Astrocyte (in vitro differentiated cells and primary cell): ENCODE results near the gene CISD3. TPM values are rescaled to one million over a fixed set of nuclear protein-coding genes. Genes with fewer than 3 reads are reported as not detected.

Experiments used
- DNase-seq: peaks from one replicate; pipeline ENCODE4 v3.0.0-alpha.2; 2010; ENCODE audit warnings: low read depth
- FAIRE-seq: peaks from 2 replicates; lab custom pipeline; 2011; peaks lifted over from hg19 to GRCh38; lab: Jason Lieb, UNC
- H2AFZ ChIP-seq: 2 replicates; pipeline ENCODE4 v1.6.0; 2012; ENCODE audit warnings: low read depth, low read length, inconsistent platforms
- H3K27ac ChIP-seq: 2 replicates; pipeline ENCODE4 v1.5.1; 2011; ENCODE audit warnings: low read depth, low read length, inconsistent platforms
- H3K27me3 ChIP-seq: 2 replicates; pipeline ENCODE4 v1.6.0; 2011; ENCODE audit warnings: low read length, inconsistent platforms; ENCODE audit not compliant: insufficient read depth
- H3K36me3 ChIP-seq: 2 replicates; pipeline ENCODE4 v1.5.1; 2011; ENCODE audit warnings: low read length, inconsistent platforms; ENCODE audit not compliant: insufficient read depth
- H3K4me1 ChIP-seq: 2 replicates; pipeline ENCODE4 v1.5.1; 2011; ENCODE audit warnings: low read length, inconsistent platforms; ENCODE audit not compliant: insufficient read depth
- H3K4me2 ChIP-seq: 2 replicates; pipeline ENCODE4 v1.6.0; 2012; ENCODE audit warnings: low read length, inconsistent platforms
- H3K4me3 ChIP-seq: 2 replicates; pipeline ENCODE4 v1.5.1; 2011; ENCODE audit warnings: low read depth, mild to moderate bottlenecking, low read length, inconsistent platforms; ENCODE audit not compliant: insufficient read depth
- H3K79me2 ChIP-seq: 2 replicates; pipeline ENCODE4 v1.6.0; 2012; ENCODE audit warnings: mild to moderate bottlenecking, low read length, inconsistent platforms; ENCODE audit not compliant: insufficient read depth
- H3K9ac ChIP-seq: 2 replicates; pipeline ENCODE4 v1.6.0; 2012; ENCODE audit warnings: mild to moderate bottlenecking, low read length, inconsistent platforms
- H3K9me3 ChIP-seq: 2 replicates; pipeline ENCODE4 v1.5.1; 2012; ENCODE audit warnings: low read depth, mild to moderate bottlenecking, low read length, inconsistent platforms; ENCODE audit not compliant: insufficient read depth
- H4K20me1 ChIP-seq: 2 replicates; pipeline ENCODE4 v1.6.0; 2012; ENCODE audit warnings: low read length, inconsistent platforms; ENCODE audit not compliant: insufficient read depth
- H3K27ac Mint-ChIP-seq: one replicate; pipeline ENCODE4 v1.8.0; 2021; ENCODE audit warnings: mild to moderate bottlenecking, mixed read lengths; ENCODE audit not compliant: unreplicated experiment
- H3K27me3 Mint-ChIP-seq: one replicate; pipeline ENCODE4 v1.8.0; 2021; ENCODE audit warnings: low read depth, mixed read lengths; ENCODE audit not compliant: unreplicated experiment
- H3K36me3 Mint-ChIP-seq: one replicate; pipeline ENCODE4 v1.8.0; 2021; ENCODE audit warnings: low read depth, mixed read lengths; ENCODE audit not compliant: unreplicated experiment
- H3K4me1 Mint-ChIP-seq: one replicate; pipeline ENCODE4 v1.8.0; 2021; ENCODE audit warnings: low read depth, mixed read lengths; ENCODE audit not compliant: unreplicated experiment
- H3K4me3 Mint-ChIP-seq: one replicate; pipeline ENCODE4 v1.8.0; 2021; ENCODE audit warnings: mild to moderate bottlenecking, moderate library complexity, mixed read lengths; ENCODE audit not compliant: unreplicated experiment
- H3K9me3 Mint-ChIP-seq: one replicate; pipeline ENCODE4 v1.8.0; 2021; ENCODE audit warnings: mild to moderate bottlenecking, mixed read lengths; ENCODE audit not compliant: unreplicated experiment
- EZH2 ChIP-seq: IDR thresholded peaks from 2 replicates; pipeline ENCODE4 v1.6.1; 2012; ENCODE audit warnings: mild to moderate bottlenecking, low read length, inconsistent platforms; ENCODE audit not compliant: insufficient read depth
- total RNA-seq: library from RNA; stranded (reverse); gene quantifications from 2 replicates; pipeline ENCODE4 v1.2.1, GENCODE V29; 2021
- TF ChIP-seq, protein P1 (sequence below): IDR thresholded peaks from 2 replicates; pipeline ENCODE4 v1.5.1; 2011; ENCODE audit warnings: low read depth, mild to moderate bottlenecking, inconsistent platforms, low read length, moderate library complexity; ENCODE audit not compliant: insufficient read depth

CISD3 gene
- total RNA-seq, 1 donor from 2014 or later: 12.0 TPM

GRCh38 chr17:38741921-38742410, 11.8 kb downstream of the CISD3 start:
- peaks cover 11% of the 10 kb centered on the region for H3K36me3 ChIP-seq
- peaks cover 2% of the 10 kb centered on the region for H3K9me3 Mint-ChIP-seq
- peak overlapping the region; percentile 50 for H3K27ac ChIP-seq
- no peak for FAIRE-seq
- H3K27me3 ChIP-seq: no peaks in the 10 kb centered on the region
- H3K27me3 Mint-ChIP-seq: no peaks in the 10 kb centered on the region
- H3K4me1 Mint-ChIP-seq: peaks cover 35% of the 10 kb centered on the region
- TF ChIP-seq EZH2: no peak
- TF ChIP-seq, protein P1, sequence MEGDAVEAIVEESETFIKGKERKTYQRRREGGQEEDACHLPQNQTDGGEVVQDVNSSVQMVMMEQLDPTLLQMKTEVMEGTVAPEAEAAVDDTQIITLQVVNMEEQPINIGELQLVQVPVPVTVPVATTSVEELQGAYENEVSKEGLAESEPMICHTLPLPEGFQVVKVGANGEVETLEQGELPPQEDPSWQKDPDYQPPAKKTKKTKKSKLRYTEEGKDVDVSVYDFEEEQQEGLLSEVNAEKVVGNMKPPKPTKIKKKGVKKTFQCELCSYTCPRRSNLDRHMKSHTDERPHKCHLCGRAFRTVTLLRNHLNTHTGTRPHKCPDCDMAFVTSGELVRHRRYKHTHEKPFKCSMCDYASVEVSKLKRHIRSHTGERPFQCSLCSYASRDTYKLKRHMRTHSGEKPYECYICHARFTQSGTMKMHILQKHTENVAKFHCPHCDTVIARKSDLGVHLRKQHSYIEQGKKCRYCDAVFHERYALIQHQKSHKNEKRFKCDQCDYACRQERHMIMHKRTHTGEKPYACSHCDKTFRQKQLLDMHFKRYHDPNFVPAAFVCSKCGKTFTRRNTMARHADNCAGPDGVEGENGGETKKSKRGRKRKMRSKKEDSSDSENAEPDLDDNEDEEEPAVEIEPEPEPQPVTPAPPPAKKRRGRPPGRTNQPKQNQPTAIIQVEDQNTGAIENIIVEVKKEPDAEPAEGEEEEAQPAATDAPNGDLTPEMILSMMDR: no peak
- H3K4me3 ChIP-seq: no peak overlapping the region
- peaks cover 28% of the 10 kb centered on the region for H3K4me1 ChIP-seq
- H2AFZ ChIP-seq: no peak overlapping the region
- H4K20me1 ChIP-seq: peaks cover 89% of the 10 kb centered on the region
- H3K9me3 ChIP-seq: no peaks in the 10 kb centered on the region
- H3K4me2 ChIP-seq: peak overlapping the region; percentile 54
- no peak for DNase-seq
- peak overlapping the region; percentile 70 for H3K27ac Mint-ChIP-seq
- peaks cover 7% of the 10 kb centered on the region for H3K36me3 Mint-ChIP-seq
- H3K9ac ChIP-seq: peak overlapping the region; percentile 53
- peaks cover 82% of the 10 kb centered on the region for H3K79me2 ChIP-seq
- no peak overlapping the region for H3K4me3 Mint-ChIP-seq

DNA sequence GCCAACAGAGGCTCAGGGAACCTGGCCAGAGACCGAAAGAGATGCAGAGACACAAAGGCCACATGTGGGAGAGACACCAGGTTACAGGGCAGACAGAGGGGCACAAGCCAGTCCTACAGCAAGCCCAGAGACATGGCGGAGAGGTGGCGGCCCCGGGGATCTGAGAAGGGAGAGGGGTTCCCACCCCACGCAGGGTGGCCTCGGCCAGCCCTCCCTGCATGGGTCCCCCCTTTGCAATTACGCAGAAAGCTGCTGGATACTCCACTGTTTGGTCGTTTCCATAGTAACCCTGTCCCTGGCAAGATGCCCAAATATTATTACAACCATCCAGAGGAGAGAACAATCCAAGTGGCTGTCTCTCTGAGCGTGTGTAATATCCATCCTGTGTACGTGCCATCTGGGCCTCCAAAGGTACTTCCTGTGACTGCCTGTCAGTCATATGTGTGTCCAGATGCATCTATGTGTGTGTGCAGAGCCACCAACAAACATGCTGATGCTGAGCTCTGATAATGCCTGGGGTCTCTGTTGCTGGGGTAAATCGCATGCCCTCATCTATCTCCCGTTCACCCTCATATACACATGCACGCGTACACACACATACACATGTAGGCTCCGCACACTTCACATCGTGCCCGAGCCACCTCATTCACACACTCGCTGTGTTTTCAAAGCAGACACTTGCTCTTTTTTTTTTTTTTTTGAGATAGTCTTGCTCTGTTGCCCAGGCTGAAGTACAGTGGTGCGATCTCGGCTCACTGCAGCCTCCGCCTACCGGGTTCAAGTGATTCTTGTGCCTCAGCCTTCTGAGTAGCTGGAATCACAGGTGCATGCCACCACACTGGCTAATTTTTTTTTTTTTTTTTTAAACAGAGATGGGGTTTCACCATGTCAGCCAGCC, 12.5 kb downstream of the CISD3 start:
- Histone ChIP-seq H4K20me1 (peaks cover 92% of the 10 kb centered on the region), H3K79me2 (peaks cover 89% of the 10 kb centered on the region), H2AFZ (no peak overlapping the region)

More for the DNA sequence above, 12.5 kb downstream of the CISD3 start:
- H3K9ac ChIP-seq: peak overlapping the region; percentile 53
- peaks cover 2% of the 10 kb centered on the region for H3K9me3 Mint-ChIP-seq
- peaks cover 9% of the 10 kb centered on the region for H3K36me3 ChIP-seq
- DNase-seq: peak; percentile 60
- H3K4me3 ChIP-seq: no peak overlapping the region
- H3K4me1 ChIP-seq: peaks cover 28% of the 10 kb centered on the region
- no peak overlapping the region for H3K4me3 Mint-ChIP-seq
- no peaks in the 10 kb centered on the region for H3K9me3 ChIP-seq
- H3K27ac ChIP-seq: peak overlapping the region; percentile 50
- no peaks in the 10 kb centered on the region for H3K27me3 ChIP-seq
- H3K27me3 Mint-ChIP-seq: no peaks in the 10 kb centered on the region
- peaks cover 35% of the 10 kb centered on the region for H3K4me1 Mint-ChIP-seq
- no peak for FAIRE-seq
- H3K4me2 ChIP-seq: peak overlapping the region; percentile 54
- H3K27ac Mint-ChIP-seq: peak overlapping the region; percentile 70
- H3K36me3 Mint-ChIP-seq: peaks cover 7% of the 10 kb centered on the region
- TF ChIP-seq EZH2: no peak
- TF ChIP-seq, protein P1: no peak
